ENCODE data around the gene TCP10L. TPM values are rescaled to one million over a fixed set of nuclear protein-coding genes. Genes with fewer than 3 reads are reported as not detected.
A peak's percentile ranks its signal among the peaks of the same experiment; 100 is the strongest.

The TCP10L gene
- total RNA-seq, 2 experiments from 2014 or later = 0.34 to 0.41 TPM

DNA sequence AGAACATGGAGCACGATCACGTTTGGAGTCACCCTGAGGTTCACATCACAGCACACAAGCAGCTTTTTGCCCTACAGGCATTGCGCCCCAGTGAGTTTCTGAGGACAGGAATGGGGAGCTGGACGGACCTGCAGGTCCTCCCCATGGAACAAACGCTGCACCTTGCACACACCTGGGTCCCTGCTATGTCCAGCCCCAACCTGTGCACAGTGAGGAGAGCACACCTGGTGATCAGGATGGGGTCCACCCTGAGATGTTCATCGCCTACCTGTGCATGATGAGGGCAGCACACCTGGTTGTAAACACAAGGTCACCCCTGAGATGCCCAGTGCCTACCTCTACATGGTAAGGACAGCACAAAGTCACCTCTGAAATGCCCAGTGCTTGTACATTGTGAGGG lies 45.9 kb downstream of the TCP10L start:
- H3K27ac Mint-ChIP-seq = no peak overlapping the region
- no peak overlapping the region for H3K4me3 ChIP-seq (ENCODE audit: low read length)
- no peaks in the 10 kb centered on the region for H3K36me3 ChIP-seq (ENCODE audit: insufficient read depth, low read length)
- H3K36me3 Mint-ChIP-seq (ENCODE audit: low read depth) = no peaks in the 10 kb centered on the region
- no peak for ATAC-seq (ENCODE audit: poor library complexity)
- no peaks in the 10 kb centered on the region for H3K9me3 ChIP-seq (ENCODE audit: control insufficient read depth in 1 of 2, insufficient read depth in 1 of 2, low read length in 2 of 2)
- POLR2A ChIA-PET = interaction anchor here (2.2 to 2.4 kb wide), 2 partner anchors 30 to 127 kb away, joined by 8 to 10 read pairs; partner anchors contain the start of gene EVA1C
- no peak overlapping the region for H3K27ac ChIP-seq (ENCODE audit: low read depth in 1 of 2, low read length in 2 of 2)
- no peak for DNase-seq
- no peaks in the 10 kb centered on the region for H3K27me3 Mint-ChIP-seq
- H3K27me3 ChIP-seq (ENCODE audit: control insufficient read depth in 1 of 2, insufficient read depth in 2 of 2, low read length in 2 of 2) = no peaks in the 10 kb centered on the region
- intact Hi-C loops (cut with DNase I, micrococcal nuclease) = no loop called here
- CTCF ChIA-PET = no interaction called here
- no peak overlapping the region for H3K4me3 Mint-ChIP-seq
- peaks cover 8% of the 10 kb centered on the region for H3K4me1 ChIP-seq (ENCODE audit: insufficient read depth, low read length)
- no peaks in the 10 kb centered on the region for H3K9me3 Mint-ChIP-seq
- TF ChIP-seq, protein P1, sequence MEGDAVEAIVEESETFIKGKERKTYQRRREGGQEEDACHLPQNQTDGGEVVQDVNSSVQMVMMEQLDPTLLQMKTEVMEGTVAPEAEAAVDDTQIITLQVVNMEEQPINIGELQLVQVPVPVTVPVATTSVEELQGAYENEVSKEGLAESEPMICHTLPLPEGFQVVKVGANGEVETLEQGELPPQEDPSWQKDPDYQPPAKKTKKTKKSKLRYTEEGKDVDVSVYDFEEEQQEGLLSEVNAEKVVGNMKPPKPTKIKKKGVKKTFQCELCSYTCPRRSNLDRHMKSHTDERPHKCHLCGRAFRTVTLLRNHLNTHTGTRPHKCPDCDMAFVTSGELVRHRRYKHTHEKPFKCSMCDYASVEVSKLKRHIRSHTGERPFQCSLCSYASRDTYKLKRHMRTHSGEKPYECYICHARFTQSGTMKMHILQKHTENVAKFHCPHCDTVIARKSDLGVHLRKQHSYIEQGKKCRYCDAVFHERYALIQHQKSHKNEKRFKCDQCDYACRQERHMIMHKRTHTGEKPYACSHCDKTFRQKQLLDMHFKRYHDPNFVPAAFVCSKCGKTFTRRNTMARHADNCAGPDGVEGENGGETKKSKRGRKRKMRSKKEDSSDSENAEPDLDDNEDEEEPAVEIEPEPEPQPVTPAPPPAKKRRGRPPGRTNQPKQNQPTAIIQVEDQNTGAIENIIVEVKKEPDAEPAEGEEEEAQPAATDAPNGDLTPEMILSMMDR (IDR thresholded peaks at IDR 0.05) = no peak
- peaks cover 23% of the 10 kb centered on the region for H3K4me1 Mint-ChIP-seq (ENCODE audit: low read depth)

DNA sequence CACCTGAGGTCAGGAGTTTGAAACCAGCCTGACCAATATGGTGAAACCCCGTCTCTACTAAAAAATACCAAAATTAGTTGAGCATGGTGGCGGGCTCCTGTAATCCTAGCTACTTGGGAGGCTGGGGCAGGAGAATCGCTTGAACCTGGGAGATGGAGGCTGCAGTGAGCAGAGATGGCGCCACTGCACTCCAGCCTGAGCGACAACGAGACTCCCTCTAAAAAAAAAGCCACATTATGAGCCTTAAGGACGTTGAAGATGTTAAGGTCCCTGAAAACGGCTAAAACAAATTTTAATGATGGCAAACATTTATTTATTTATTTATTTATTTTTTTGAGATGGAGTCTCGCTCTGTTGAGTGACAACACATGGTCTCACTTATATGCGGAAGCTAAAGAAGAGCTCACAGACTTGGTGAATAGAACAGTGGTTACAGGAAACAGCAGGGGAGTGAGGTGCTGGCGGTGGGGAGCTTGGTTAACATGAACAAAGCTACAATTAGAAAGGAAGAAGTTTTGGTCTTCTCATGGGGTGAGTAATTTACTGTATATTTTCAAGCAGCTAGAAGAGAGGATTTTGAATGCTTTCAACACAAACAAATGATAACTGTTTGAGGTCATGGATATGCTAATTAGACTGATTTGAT lies 47.1 kb downstream of the TCP10L start:
- Histone ChIP-seq H3K4me3 (ENCODE audit: low read length) (no peak overlapping the region), H3K4me1 (ENCODE audit: insufficient read depth, low read length) (peaks cover 8% of the 10 kb centered on the region), H3K27ac (ENCODE audit: low read depth in 1 of 2, low read length in 2 of 2) (no peak overlapping the region), H3K36me3 (ENCODE audit: insufficient read depth, low read length) (no peaks in the 10 kb centered on the region), H3K27me3 (ENCODE audit: control insufficient read depth in 1 of 2, insufficient read depth in 2 of 2, low read length in 2 of 2) (no peaks in the 10 kb centered on the region), H3K9me3 (ENCODE audit: control insufficient read depth in 1 of 2, insufficient read depth in 1 of 2, low read length in 2 of 2) (no peaks in the 10 kb centered on the region)
- intact Hi-C loops (cut with DNase I, micrococcal nuclease) = no loop called here
- ATAC-seq (ENCODE audit: poor library complexity) (peak; percentile 93), DNase-seq (peak in 8 of 14 experiments; percentile 16 to 63 (median 31))
- TF ChIP-seq, protein P1 (IDR thresholded peaks at IDR 0.05) = no peak
- Mint-ChIP-seq H3K4me3 (no peak overlapping the region), H3K36me3 (ENCODE audit: low read depth) (no peaks in the 10 kb centered on the region), H3K27me3 (no peaks in the 10 kb centered on the region), H3K27ac (peak overlapping the region; percentile 40), H3K9me3 (no peaks in the 10 kb centered on the region), H3K4me1 (ENCODE audit: low read depth) (peaks cover 23% of the 10 kb centered on the region)
- CTCF ChIA-PET = no interaction called here
- POLR2A ChIA-PET = interaction anchor here (0.6 to 2.4 kb wide), 5 partner anchors 31 to 1668 kb away, joined by 3 to 10 read pairs (median 6); partner anchors contain the start of genes CFAP298, DNAJC28 and EVA1C

DNA sequence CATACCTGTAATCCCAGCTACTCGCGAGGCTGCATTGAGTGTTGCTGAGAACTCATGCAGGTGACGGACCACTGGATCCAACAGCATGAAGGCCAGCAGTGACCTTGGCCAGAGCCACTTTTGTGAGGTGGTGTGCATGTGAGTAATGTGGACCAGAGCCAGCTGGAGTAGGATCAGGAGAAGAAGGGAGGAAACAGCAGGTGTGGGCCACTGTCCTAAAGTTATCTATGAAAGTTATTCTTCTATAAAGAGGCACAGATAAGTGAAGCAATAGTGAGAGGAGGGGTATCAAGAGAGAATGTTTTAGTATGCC lies 47.8 kb downstream of the TCP10L start:
- intact Hi-C loops (cut with DNase I, micrococcal nuclease) = no loop called here
- Mint-ChIP-seq H3K9me3 (no peaks in the 10 kb centered on the region), H3K27me3 (no peaks in the 10 kb centered on the region), H3K4me1 (ENCODE audit: low read depth) (peaks cover 23% of the 10 kb centered on the region), H3K4me3 (no peak overlapping the region), H3K27ac (no peak overlapping the region), H3K36me3 (ENCODE audit: low read depth) (no peaks in the 10 kb centered on the region)
- ChIA-PET CTCF (no interaction called here), POLR2A (interaction anchor here (2.2 to 2.4 kb wide), 2 partner anchors 32 to 126 kb away, joined by 8 to 10 read pairs; partner anchors contain the start of gene EVA1C)
- Histone ChIP-seq H3K27me3 (ENCODE audit: control insufficient read depth in 1 of 2, insufficient read depth in 2 of 2, low read length in 2 of 2) (no peaks in the 10 kb centered on the region), H3K9me3 (ENCODE audit: control insufficient read depth in 1 of 2, insufficient read depth in 1 of 2, low read length in 2 of 2) (no peaks in the 10 kb centered on the region), H3K36me3 (ENCODE audit: insufficient read depth, low read length) (no peaks in the 10 kb centered on the region), H3K4me3 (ENCODE audit: low read length) (no peak overlapping the region), H3K4me1 (ENCODE audit: insufficient read depth, low read length) (peaks cover 8% of the 10 kb centered on the region), H3K27ac (ENCODE audit: low read depth in 1 of 2, low read length in 2 of 2) (no peak overlapping the region)
- TF ChIP-seq, protein P1 (IDR thresholded peaks at IDR 0.05) = no peak
- no peak for ATAC-seq (ENCODE audit: poor library complexity)
- no peak for DNase-seq

All from CD4-positive, alpha-beta T cell (primary cell).